Measurements from ENCODE around the gene DNAJC5G.

GRCh38 chr2:27258051-27258450 is 17.2 kb upstream of the DNAJC5G start:
- TF ChIP-seq CTCF (IDR thresholded peaks at IDR 0.05) = no peak
- TF ChIP-seq EZH2 (IDR thresholded peaks at IDR 0.05; ENCODE audit: borderline replicate concordance, insufficient read depth, low read depth, low read length, poor library complexity, severe bottlenecking) = no peak

Measured in B cell (primary cell).